HuH-7 (cell line): ENCODE measurements around the gene CHMP5.

Source experiments
- DNase-seq: peaks from one replicate; pipeline ENCODE4 v3.0.0; 2011; ENCODE audit warnings: low spot score

Gene CHMP5

GRCh38 chr9:33318225-33318624 lies 53.4 kb downstream of the CHMP5 start:
- DNase-seq: no peak

GRCh38 chr9:33318781-33319180 lies 53.9 kb downstream of the CHMP5 start:
- no peak for DNase-seq

GRCh38 chr9:33320230-33320567 lies 55.4 kb downstream of the CHMP5 start:
- no peak for DNase-seq

DNA sequence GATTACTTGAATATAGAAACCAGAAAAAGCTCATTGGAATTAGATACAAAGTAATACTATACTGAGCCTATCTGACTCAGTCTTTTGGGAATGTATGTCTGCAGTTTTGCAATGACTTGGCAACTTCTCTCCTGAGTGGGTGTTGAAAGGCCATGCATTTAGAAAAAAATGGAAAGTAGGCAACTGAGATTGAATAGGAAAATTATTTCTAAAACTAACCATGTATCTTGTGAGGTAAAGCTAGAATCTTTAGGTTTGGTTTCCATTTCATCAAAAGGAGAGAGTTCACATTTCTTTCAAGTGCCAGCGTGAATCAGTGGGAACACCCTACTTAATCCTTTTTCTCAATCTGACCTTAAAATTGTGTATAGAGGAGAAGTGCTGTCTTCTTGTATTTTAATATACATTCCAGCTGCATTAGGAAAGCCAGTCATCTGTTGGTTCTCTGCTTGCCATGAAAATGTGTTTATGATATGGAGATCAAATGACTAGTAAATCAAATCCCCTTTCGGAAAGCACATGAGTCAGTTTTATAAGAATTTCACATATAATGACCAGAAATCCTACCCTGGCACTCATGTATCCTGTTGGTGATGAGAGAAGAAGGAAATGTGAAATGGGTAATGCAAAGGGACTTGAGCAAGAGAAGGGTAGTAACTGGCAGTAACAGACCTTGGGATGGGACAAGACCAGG lies 55.9 kb downstream of the CHMP5 start:
- DNase-seq: no peak

- DNase-seq: no peak
Measured at GRCh38 chr9:33329117-33329563, 64.3 kb downstream of the CHMP5 start.

- DNase-seq: no peak
Measured at GRCh38 chr9:33329979-33330378, 65.1 kb downstream of the CHMP5 start.

DNA sequence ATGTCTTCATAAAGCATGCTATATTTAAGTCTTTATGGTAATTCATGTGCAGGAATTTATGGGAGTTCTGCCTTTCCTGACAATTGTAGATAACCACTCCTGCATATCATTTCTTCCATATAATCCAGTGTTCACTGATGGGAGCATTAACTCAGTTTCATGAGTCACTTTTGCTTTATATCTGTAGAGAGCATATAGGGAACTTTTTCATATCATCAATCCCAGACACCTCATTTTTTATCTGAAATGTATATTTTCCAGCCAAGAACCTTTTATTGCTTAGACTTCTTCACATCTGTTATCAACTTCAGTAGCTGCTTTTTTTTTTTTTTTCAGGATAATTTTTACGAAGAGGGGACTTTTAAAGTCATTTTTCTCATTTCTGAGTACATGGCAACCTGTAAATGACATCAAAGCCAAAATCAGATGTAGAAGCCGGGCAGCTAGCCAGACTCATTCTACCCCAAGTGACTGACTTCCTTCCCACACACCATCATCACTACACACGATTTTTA lies 66.6 kb downstream of the CHMP5 start:
- no peak for DNase-seq
